HepG2 (cell line): ENCODE measurements around the gene TSC22D1. TPM values are rescaled to one million over a fixed set of nuclear protein-coding genes. Genes with fewer than 3 reads are reported as not detected.

Experiments
- BRD4 ChIP-seq: sonication (generic); formaldehyde crosslinking; IDR thresholded peaks from 2 replicates; pipeline ENCODE4 v1.4.0; 2020; ENCODE audit warnings: missing genetic modification reagents
- ELF4 ChIP-seq: sonication (generic); formaldehyde crosslinking; IDR thresholded peaks from 2 replicates; pipeline ENCODE4 v1.5.0; 2020; ENCODE audit warnings: missing genetic modification reagents, mild to moderate bottlenecking, moderate library complexity, borderline replicate concordance
- HMGA1 ChIP-seq: sonication (generic); formaldehyde crosslinking; conservative IDR thresholded peaks from 2 replicates; pipeline ENCODE4 v1.4.0; 2020; ENCODE audit warnings: missing genetic modification reagents
- HNRNPL ChIP-seq: fragments of 200-400 bp; formaldehyde crosslinking; IDR thresholded peaks from 2 replicates; pipeline ENCODE4 v1.6.1; 2017; ENCODE audit warnings: mild to moderate bottlenecking, low read depth, low read length
- JUNB ChIP-seq: sonication (generic); formaldehyde crosslinking; IDR thresholded peaks from 2 replicates; pipeline ENCODE4 v1.8.0; 2022; ENCODE audit warnings: missing genetic modification reagents, mild to moderate bottlenecking, borderline replicate concordance
- PHB2 ChIP-seq: fragments of 450-650 bp; IDR thresholded peaks from 2 replicates; pipeline ENCODE4 v1.6.1; 2018; ENCODE audit not compliant: partially characterized antibody
- POGZ ChIP-seq: sonication (generic); formaldehyde crosslinking; IDR thresholded peaks from 2 replicates; pipeline ENCODE4 v1.4.0; 2020; ENCODE audit warnings: mild to moderate bottlenecking, missing genetic modification reagents
- PRMT3 ChIP-seq: sonication (generic); formaldehyde crosslinking; IDR thresholded peaks from 2 replicates; pipeline ENCODE4 v1.8.1; 2022; ENCODE audit warnings: low read depth, mild to moderate bottlenecking, moderate library complexity, missing genetic modification reagents, borderline replicate concordance
- SMAD3 ChIP-seq: sonication (generic); formaldehyde crosslinking; IDR thresholded peaks from 2 replicates; pipeline ENCODE4 v1.4.0; 2020; ENCODE audit warnings: missing genetic modification reagents
- TFDP1 ChIP-seq: IDR thresholded peaks from 2 replicates; pipeline ENCODE4 v1.6.1; 2016; ENCODE audit warnings: missing compliant biosample characterization, missing genetic modification reagents, borderline replicate concordance
- ZBTB14 ChIP-seq: sonication (generic); formaldehyde crosslinking; IDR thresholded peaks from 2 replicates; pipeline ENCODE4 v1.4.0; 2020; ENCODE audit warnings: missing genetic modification reagents
- ZBTB21 ChIP-seq: sonication (generic); formaldehyde crosslinking; IDR thresholded peaks from 2 replicates; pipeline ENCODE4 v1.4.0; 2020; ENCODE audit warnings: missing genetic modification reagents
- ZBTB26 ChIP-seq: IDR thresholded peaks from 2 replicates; pipeline ENCODE4 v1.6.1; 2016; ENCODE audit warnings: missing compliant biosample characterization, missing genetic modification reagents, borderline replicate concordance
- ZBTB44 ChIP-seq: sonication (generic); formaldehyde crosslinking; IDR thresholded peaks from 2 replicates; pipeline ENCODE4 v1.4.0; 2020; ENCODE audit warnings: missing genetic modification reagents
- ZFP36 ChIP-seq: fragments of 150-350 bp; IDR thresholded peaks from 2 replicates; pipeline ENCODE4 v1.6.1; 2018; ENCODE audit warnings: borderline replicate concordance, low read length, low read depth; ENCODE audit not compliant: partially characterized antibody
- ZFP36L1 ChIP-seq: sonication (generic); formaldehyde crosslinking; IDR thresholded peaks from 2 replicates; pipeline ENCODE4 v1.8.0; 2022; ENCODE audit warnings: mild to moderate bottlenecking, missing genetic modification reagents, moderate library complexity
- ZFP62 ChIP-seq: sonication (generic); formaldehyde crosslinking; IDR thresholded peaks from 2 replicates; pipeline ENCODE4 v1.4.0; 2020; ENCODE audit warnings: missing genetic modification reagents
- ZGPAT ChIP-seq: IDR thresholded peaks from 2 replicates; pipeline ENCODE4 v1.6.1; 2016; ENCODE audit warnings: mild to moderate bottlenecking
- ZMYM3 ChIP-seq: sonication (generic); formaldehyde crosslinking; IDR thresholded peaks from 2 replicates; pipeline ENCODE4 v1.5.1; 2020; ENCODE audit warnings: mild to moderate bottlenecking, missing genetic modification reagents
- ZNF292 ChIP-seq: sonication (generic); formaldehyde crosslinking; IDR thresholded peaks from 2 replicates; pipeline ENCODE4 v1.8.1; 2022; ENCODE audit warnings: mild to moderate bottlenecking, low read depth, missing genetic modification reagents, borderline replicate concordance
- ZNF3 ChIP-seq: IDR thresholded peaks from 2 replicates; pipeline ENCODE4 v1.7.0; 2017; ENCODE audit warnings: inconsistent platforms
- ZNF354B ChIP-seq: sonication (generic); formaldehyde crosslinking; IDR thresholded peaks from 2 replicates; pipeline ENCODE4 v1.8.0; 2022; ENCODE audit warnings: mild to moderate bottlenecking, missing genetic modification reagents
- ZNF468 ChIP-seq: sonication (generic); formaldehyde crosslinking; IDR thresholded peaks from 2 replicates; pipeline ENCODE4 v1.8.0; 2022; ENCODE audit warnings: mild to moderate bottlenecking, moderate library complexity, missing genetic modification reagents
- ZNF530 ChIP-seq: sonication (generic); formaldehyde crosslinking; IDR thresholded peaks from 2 replicates; pipeline ENCODE4 v1.5.0; 2020; ENCODE audit warnings: low read depth, mild to moderate bottlenecking, missing genetic modification reagents
- ZNF556 ChIP-seq: sonication (generic); formaldehyde crosslinking; IDR thresholded peaks from 2 replicates; pipeline ENCODE4 v1.4.0; 2020; ENCODE audit warnings: mild to moderate bottlenecking, missing genetic modification reagents, borderline replicate concordance
- ZNF678 ChIP-seq: sonication (generic); formaldehyde crosslinking; IDR thresholded peaks from 2 replicates; pipeline ENCODE4 v1.4.0; 2020; ENCODE audit warnings: mild to moderate bottlenecking, missing genetic modification reagents
- polyA plus RNA-seq, 8 experiments: library from polyadenylated mRNA; depleted of rRNA in 3 of 8; stranded (reverse) in 7 of 8; unstranded in 1 of 8; fragments of >200 nt; fragmentation: Illumina TruSeq in 4 of 8; extraction: Trizol in 4 of 8; gene quantifications; 2 replicates each; pipeline versions ENCODE4 v1.2.1 to v1.2.3, GENCODE V29; 2011 to 2016; ENCODE audit warnings: low read depth in 4 of 8, missing spikeins in 1 of 8, mixed read lengths in 1 of 8; ENCODE audit not compliant: insufficient read depth in 1 of 8
- total RNA-seq, 5 experiments: library from RNA; depleted of rRNA; stranded (reverse); fragments of >200 nt; fragmentation: Illumina TruSeq; extraction: Trizol; gene quantifications; 2 replicates each; pipeline ENCODE4 v1.2.3, GENCODE V29; 2016; ENCODE audit warnings: low read depth in 1 of 5

Gene TSC22D1
- total and polyA plus RNA-seq, 2 of the 13 experiments (the other 11 are each of a cell fraction or from before 2014, with no cell fraction given): 18.4 to 35.7 TPM

GRCh38 chr13:44578067-44578400, 1.9 kb upstream of the TSC22D1 start (continued):
- TF ChIP-seq ZMYM3 (CRISPR knock-in tag) (no peak), ZNF530 (CRISPR knock-in tag) (no peak), ZNF3 (peak; percentile 53), ZGPAT (peak; percentile 43; the same call in 1 of the 2 replicates), ZNF556 (CRISPR knock-in tag) (no peak), PHB2 (no peak), BRD4 (CRISPR knock-in tag) (no peak), HMGA1 (CRISPR knock-in tag) (no peak), JUNB (CRISPR knock-in tag) (no peak), ZFP36 (no peak), ZNF678 (CRISPR knock-in tag) (0 out of 2 replicates have a peak, but pooled peaks have one; percentile 25), ZFP62 (CRISPR knock-in tag) (no peak), ZFP36L1 (CRISPR knock-in tag) (no peak), ZBTB21 (CRISPR knock-in tag) (no peak), TFDP1 (CRISPR knock-in tag) (no peak), PRMT3 (CRISPR knock-in tag) (no peak), ZNF292 (CRISPR knock-in tag) (no peak), ZBTB44 (CRISPR knock-in tag) (no peak), ZBTB26 (CRISPR knock-in tag) (no peak), POGZ (CRISPR knock-in tag) (no peak), SMAD3 (no peak), ZNF468 (CRISPR knock-in tag) (0 out of 2 replicates have a peak, but pooled peaks have one; percentile 36), ZBTB14 (no peak), HNRNPL (no peak), ZNF354B (CRISPR knock-in tag) (no peak), ELF4 (CRISPR knock-in tag) (peak; percentile 74; the same call in 1 of the 2 replicates)
